Measurements from ENCODE around the gene MTX1.
"Not testable (repeated sequence)": the region's sequence is repeated elsewhere in the genome, so short reads cannot be mapped to it uniquely, and the experiment has no call there.

Gene MTX1

GRCh38 chr1:155210314-155211104 is 2.0 kb downstream of the MTX1 start:
- no peak for TF ChIP-seq CTCF (conservative IDR thresholded peaks at IDR 0.05)
- no peak overlapping the region for H3K27ac ChIP-seq

- H3K27ac ChIP-seq: not testable (repeated sequence)
These were observed 3.0 kb downstream of the MTX1 start for GRCh38 chr1:155211381-155212050.

DNA sequence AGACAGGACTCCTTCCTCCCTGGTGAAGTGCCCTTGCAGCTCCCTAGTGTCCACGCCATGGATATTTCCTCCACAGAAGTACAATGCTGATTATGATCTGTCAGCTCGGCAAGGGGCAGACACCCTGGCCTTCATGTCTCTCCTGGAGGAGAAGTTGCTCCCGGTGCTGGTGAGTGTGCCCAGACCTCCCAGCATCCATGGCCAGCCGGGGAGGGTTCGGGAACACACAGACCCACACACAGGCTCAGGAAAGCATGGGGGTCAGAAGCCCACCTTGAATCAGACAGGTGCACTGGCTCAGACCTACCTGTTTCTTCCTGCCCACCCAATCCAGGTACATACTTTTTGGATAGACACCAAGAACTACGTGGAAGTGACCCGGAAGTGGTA is 3.6 kb downstream of the MTX1 start:
- not testable (repeated sequence) for H3K27ac ChIP-seq

GRCh38 chr1:155214702-155215101 is 6.2 kb downstream of the MTX1 start:
- not testable (repeated sequence) for H3K27ac ChIP-seq

- H3K27ac ChIP-seq: peak overlapping the region; percentile 21; the same call in 1 of the 2 replicates
- TF ChIP-seq CTCF (conservative IDR thresholded peaks at IDR 0.05): no peak
These were observed 10.5 kb downstream of the MTX1 start for GRCh38 chr1:155218854-155219591.

- TF ChIP-seq CTCF (conservative IDR thresholded peaks at IDR 0.05): no peak
- peak overlapping the region; percentile 21; the same call in 1 of the 2 replicates for H3K27ac ChIP-seq
These were observed 11.1 kb downstream of the MTX1 start for GRCh38 chr1:155219592-155220031.

DNA sequence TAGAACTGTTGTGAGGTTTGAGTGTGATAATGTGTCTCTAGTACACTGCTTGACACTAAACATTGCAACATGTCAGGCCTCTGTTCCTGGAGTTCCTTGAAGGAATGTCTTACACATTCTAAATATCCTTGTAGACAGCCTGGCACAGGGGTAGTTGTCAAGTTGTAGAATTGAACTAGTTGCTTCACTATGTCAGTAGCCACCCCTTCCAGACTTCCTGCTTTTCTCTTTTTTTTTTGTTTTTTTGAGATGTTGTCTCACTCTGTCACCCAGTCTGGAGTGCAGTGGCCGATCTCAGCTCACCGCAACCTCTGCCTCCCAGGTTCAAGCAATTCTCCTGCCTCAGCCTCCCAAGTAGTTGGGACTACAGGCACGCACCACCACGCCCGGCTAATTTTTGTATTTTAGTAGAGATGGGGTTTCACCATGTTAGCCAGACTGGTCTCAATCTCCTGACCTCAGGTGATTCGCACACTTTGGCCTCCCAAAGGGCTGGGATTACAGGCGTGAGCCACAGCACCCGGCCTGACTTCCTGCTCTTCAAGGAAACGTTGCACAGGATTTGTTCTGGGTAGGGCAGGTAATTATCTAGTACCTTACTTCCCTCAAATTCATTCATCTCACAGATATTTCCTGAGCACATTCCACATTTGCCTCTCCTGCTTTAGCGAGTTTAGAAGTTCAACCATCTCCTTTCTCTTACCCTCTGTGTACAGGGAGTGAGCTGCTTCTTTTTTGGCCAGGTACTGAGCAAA is 11.9 kb downstream of the MTX1 start:
- H3K27ac ChIP-seq: not testable (repeated sequence)

DNA sequence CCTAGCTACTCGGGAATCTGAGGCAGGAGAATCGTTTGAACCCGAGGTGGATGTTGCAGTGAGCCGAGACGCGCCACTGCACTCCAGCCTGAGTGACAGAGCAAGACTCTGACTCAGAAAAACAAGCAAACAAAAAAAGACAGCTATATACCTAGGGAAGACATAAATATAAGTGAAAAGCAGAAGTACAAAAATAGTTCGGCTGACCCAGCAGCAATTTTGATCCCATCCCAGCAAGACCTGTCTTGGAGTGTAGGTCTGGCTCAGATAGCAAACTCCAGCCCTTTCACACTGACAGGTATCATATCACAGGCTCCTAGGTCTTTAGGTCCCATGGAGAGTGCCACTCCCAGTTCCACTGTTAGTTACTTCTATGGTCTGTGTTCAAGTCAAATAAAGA is 14.6 kb downstream of the MTX1 start:
- no peak for TF ChIP-seq CTCF (conservative IDR thresholded peaks at IDR 0.05)
- H3K27ac ChIP-seq: no peak overlapping the region

GRCh38 chr1:155225404-155225759 is 16.9 kb downstream of the MTX1 start:
- H3K27ac ChIP-seq: peak overlapping the region; percentile 82; the same call in 1 of the 2 replicates

Measured in VCaP (cell line).